Heart left ventricle (tissue), 16 donors: ENCODE measurements around the gene ELOB. TPM values are rescaled to one million over a fixed set of nuclear protein-coding genes. Genes with fewer than 3 reads are reported as not detected.

Experiments
- ATAC-seq, 4 donors: fragments of 200-7000 bp; cut with Tn5 transposase; one replicate each; pipeline ENCODE4 v1.9.1; 2020 to 2022; ENCODE audit warnings: moderate library complexity in 4 of 4, mild to moderate bottlenecking in 3 of 4, moderate number of reproducible peaks in 1 of 4
- DNase-seq, 5 donors: peaks; one replicate each; pipeline ENCODE4 v3.0.0-alpha.2; 2020
- H3K27ac ChIP-seq, 12 donors: fragments of 200-600 bp; sonication (generic) in 4 of 12; one replicate each; pipeline versions ENCODE4 v1.5.0 to v1.8.0; 2016 to 2022; ENCODE audit warnings: mild to moderate bottlenecking in 2 of 12
- H3K27me3 ChIP-seq, 9 donors: fragments of 200-600 bp; sonication (generic) in 2 of 9; one replicate each; pipeline versions ENCODE4 v1.5.1 to v1.8.0; 2016 to 2022; ENCODE audit warnings: mild to moderate bottlenecking in 3 of 9
- H3K36me3 ChIP-seq, 9 donors: fragments of 200-600 bp; sonication (generic) in 2 of 9; one replicate each; pipeline versions ENCODE4 v1.5.0 to v1.8.0; 2018 to 2022; ENCODE audit warnings: mild to moderate bottlenecking in 2 of 9
- H3K4me1 ChIP-seq, 12 donors: fragments of 200-600 bp; sonication (generic) in 4 of 12; one replicate each; pipeline versions ENCODE4 v1.5.0 to v1.8.0; 2016 to 2022; ENCODE audit warnings: mild to moderate bottlenecking in 3 of 12
- H3K4me3 ChIP-seq, 12 donors: fragments of 200-600 bp; sonication (generic) in 4 of 12; one replicate each; pipeline versions ENCODE4 v1.5.0 to v1.8.0; 2017 to 2022; ENCODE audit warnings: mild to moderate bottlenecking in 9 of 12, moderate library complexity in 4 of 12
- H3K9me3 ChIP-seq, 12 donors: fragments of 200-600 bp; sonication (generic) in 4 of 12; one replicate each; pipeline versions ENCODE4 v1.5.0 to v1.8.0; 2016 to 2022; ENCODE audit warnings: mild to moderate bottlenecking in 1 of 12
- CTCF ChIP-seq, 12 donors: fragments of 200-600 bp; sonication (generic) in 4 of 12; IDR thresholded peaks; one replicate each; pipeline versions ENCODE4 v1.5.0 to v1.8.0; 2018 to 2022; ENCODE audit warnings: antibody characterized with exemption in 12 of 12, mild to moderate bottlenecking in 5 of 12
- POLR2A ChIP-seq, 2 donors: fragments of 450-650 bp; IDR thresholded peaks; one replicate each; pipeline ENCODE4 v1.6.1; 2017; ENCODE audit warnings: antibody characterized with exemption in 2 of 2, mild to moderate bottlenecking in 2 of 2, moderate library complexity in 2 of 2
- WGBS, 4 donors: extraction: QIAGEN DNeasy Blood & Tissue Kit in 2 of 4; methylation state at CpG; one replicate each; pipeline versions ENCODE4 v1.1.5 to v1.1.7; 2013 to 2018; 5-methylcytosine and 5-hydroxymethylcytosine counted together
- intact Hi-C, 10 donors: fragments of 100-400 bp; cut with DNase I; formaldehyde crosslinking; loops; one replicate each; pipeline versions ENCODE4 v1.11.1 to v1.14.2; 2022
- polyA plus RNA-seq, 2 donors: library from polyadenylated mRNA; stranded (reverse); fragments of 200-250 nt; gene quantifications; one replicate each; pipeline ENCODE4 v1.2.3, GENCODE V29; 2013
- total RNA-seq, 9 donors: library from RNA; depleted of rRNA in 2 of 9; stranded (reverse); fragments of >200 nt in 2 of 9; fragmentation: NEBNext Ultra II Directional in 3 of 9; extraction: Animal tissue kit (Norgen Biotek cat#: 25700) in 3 of 9; gene quantifications; one replicate each; pipeline versions ENCODE4 v1.1.0 to v1.2.4, GENCODE V29; 2016 to 2023
- donor health status: ischemic (EF 13 %, LVEDD 7.1; RV severe dilation, severe dysfunction).
- donor health status: healthy with polysubstance abuse.
- donor health status: DM: no; HTN: yes; CAD: no.
- donor health status: DM: no; HTN: no; CAD: no.
- donor health status: ischemic (EF 25% LVEDD 6.9; RV normal size, moderate dysfunction).
- donor health status: ischemic (EF 25% LVEDD 5.7; RV mildly dilated, moderate dysfunction).
- donor health status: healthy.
- donor health status: DM: yes; HTN: yes; CAD: no.
- donor health status: ischemic (EF 35%, LVEDD 5.7; RV mildly dilated, moderate dysfunction).
- donor health status: nonischemic (EF 11% LVEDD 7.7; RV severe dilation, severe dysfunction).
- donor health status: DM: yes; HTN: yes; CAD: no.
- donor health status: PGD.
- donor health status: ischemic (EF 29% LVEDD 5.4; RV normal size, mild dysfunction).
- donor health status: nonischemic (EF 23%, LVEDD 6.1; RV moderate dilation, normal function).

ELOB gene
- total and polyA plus RNA-seq, 11 donors = 213 to 1,067 (median 325) TPM

- Histone ChIP-seq H3K27ac (peak overlapping the region in 1 of 12 donors; percentile 6), H3K27me3 (no peaks in the 10 kb centered on the region), H3K4me1 (peaks cover 0 to 32% (median 8%) of the 10 kb centered on the region in 12 donors), H3K9me3 (no peaks in the 10 kb centered on the region), H3K4me3 (no peak overlapping the region), H3K36me3 (peaks cover 2 to 100% (median 99%) of the 10 kb centered on the region in 9 donors)
- 83 to 87% (median 84%) methylated on average over 11 of the region's 11 CpGs for WGBS, 4 donors
- no peak for ATAC-seq
- DNase-seq = peak in 1 of 5 donors; percentile 42
- intact Hi-C loops = loop anchor here in 1 of 10 donors (2.0 kb wide), 1 partner anchor 14 kb away; no protein-coding TSS in a partner anchor
- no peak for TF ChIP-seq POLR2A (IDR thresholded peaks at IDR 0.05)
- TF ChIP-seq CTCF (IDR thresholded peaks at IDR 0.05) = no peak
Observed at GRCh38 chr16:2769100-2769529, 8.0 kb downstream of the ELOB start.

GRCh38 chr16:2768403-2769089, 8.5 kb downstream of the ELOB start:
- 66 to 83% (median 78%) methylated on average over 16 to 17 of the region's 17 CpGs for WGBS, 4 donors
- Histone ChIP-seq H3K27ac (no peak overlapping the region), H3K27me3 (no peaks in the 10 kb centered on the region), H3K9me3 (no peaks in the 10 kb centered on the region), H3K4me3 (no peak overlapping the region), H3K36me3 (peaks cover 2 to 100% (median 99%) of the 10 kb centered on the region in 9 donors), H3K4me1 (peaks cover 0 to 32% (median 8%) of the 10 kb centered on the region in 12 donors)
- intact Hi-C loops = loop anchor here in 1 of 10 donors (2.0 kb wide), 1 partner anchor 14 kb away; no protein-coding TSS in a partner anchor
- ATAC-seq (no peak), DNase-seq (peak in 1 of 5 donors; percentile 54)
- TF ChIP-seq CTCF (IDR thresholded peaks at IDR 0.05) = no peak
- no peak for TF ChIP-seq POLR2A (IDR thresholded peaks at IDR 0.05)

GRCh38 chr16:2767891-2768290, 9.2 kb downstream of the ELOB start:
- H3K4me3 ChIP-seq = no peak overlapping the region
- 69 to 74% (median 72%) methylated on average over 14 of the region's 14 CpGs for WGBS, 4 donors
- H3K36me3 ChIP-seq = peaks cover 4 to 100% (median 99%) of the 10 kb centered on the region in 9 donors

More at GRCh38 chr16:2767891-2768290, 9.2 kb downstream of the ELOB start:
- no peak overlapping the region for H3K27ac ChIP-seq
- DNase-seq = peak in 1 of 5 donors; percentile 48
- H3K9me3 ChIP-seq = no peaks in the 10 kb centered on the region
- no peaks in the 10 kb centered on the region for H3K27me3 ChIP-seq
- TF ChIP-seq CTCF (IDR thresholded peaks at IDR 0.05) (no peak), POLR2A (IDR thresholded peaks at IDR 0.05) (no peak)
- H3K4me1 ChIP-seq = peaks cover 0 to 30% (median 8%) of the 10 kb centered on the region in 12 donors
- no peak for ATAC-seq
- intact Hi-C loops = loop anchor here in 1 of 10 donors (2.0 kb wide), 1 partner anchor 13 kb away; no protein-coding TSS in a partner anchor
